Measurements from ENCODE around the gene CENPQ. TPM values are rescaled to one million over a fixed set of nuclear protein-coding genes. Genes with fewer than 3 reads are reported as not detected.

CENPQ gene
- total RNA-seq: 2.8 and 5.6 TPM in 2 replicates

DNA sequence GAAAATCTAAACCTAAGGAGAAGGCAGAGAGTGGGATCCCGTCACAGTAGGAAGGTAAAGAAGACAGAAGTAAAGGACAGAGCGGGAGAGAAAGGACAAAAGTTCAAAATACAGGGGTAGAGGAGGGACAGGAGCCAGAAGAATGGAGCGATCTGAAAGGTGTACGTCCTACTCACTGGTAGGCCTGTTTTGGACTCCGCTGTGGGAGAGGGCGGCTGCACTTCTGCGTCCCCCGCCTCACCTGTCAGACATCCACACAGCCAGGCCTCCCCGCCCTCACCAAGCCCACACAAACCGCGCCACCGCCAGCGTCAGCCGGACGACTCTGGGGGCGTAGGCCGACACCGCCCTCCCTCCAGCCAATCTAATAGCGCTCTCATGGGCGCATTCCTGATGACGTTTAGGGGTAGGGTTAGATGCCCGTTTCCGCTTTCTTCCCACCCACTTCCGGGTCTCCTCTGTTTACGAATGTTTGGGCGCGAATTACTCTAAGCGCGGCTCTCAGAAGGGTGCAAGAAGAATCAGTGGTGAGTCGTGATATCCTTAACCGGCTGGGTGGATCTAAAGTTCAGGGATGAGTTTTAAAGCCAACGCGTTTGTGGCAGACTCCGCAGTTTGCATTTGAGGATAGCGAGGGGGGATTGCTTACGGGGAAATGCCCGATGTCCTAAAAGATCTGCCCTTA is at the start of gene CENPQ, which contains the start of gene MMUT:
Gene CENPQ (plus strand): TSS at position 444 of the 685 bp plus-strand sequence. CDS start 6,807 bp downstream, outside the sequence.
Gene MMUT (minus strand): TSS at position 327 of the 685 bp plus-strand sequence. CDS start 3,787 bp downstream, outside the sequence.

DNA sequence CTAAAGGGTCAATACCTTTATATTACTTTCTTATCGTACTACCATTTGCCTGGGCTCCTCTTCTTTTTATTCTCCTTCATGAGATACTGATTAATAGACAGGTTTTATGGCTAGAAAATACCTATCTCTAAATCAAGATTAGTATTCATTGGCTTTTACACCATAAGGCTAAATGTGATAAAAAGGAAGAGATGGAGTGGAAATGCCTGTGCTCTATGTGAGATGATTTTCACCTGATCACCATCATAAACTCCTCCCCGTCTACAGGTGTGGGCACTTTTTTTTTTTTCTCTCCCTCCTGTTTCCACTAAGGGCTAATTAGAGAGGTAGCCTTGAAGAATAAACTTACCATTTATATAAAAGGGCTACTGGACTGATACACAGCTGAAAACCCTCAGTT is 36.5 kb downstream of the CENPQ start, which contains the start of gene GLYATL3:
Gene GLYATL3 (plus strand): TSS at position 301 of the 400 bp plus-strand sequence. CDS start 12,068 bp downstream, outside the sequence.

Other genes with a start within 250 kb of the CENPQ start
- 6.5 and 7.6 TPM in 2 replicates for gene MMUT, start 117 bp upstream of the CENPQ start, total RNA-seq
- not detected in 2 replicates for gene GLYATL3, start 36.6 kb downstream of the CENPQ start, total RNA-seq
- gene C6orf141, start 87.3 kb downstream of the CENPQ start, total RNA-seq: 4.5 TPM in 1 of 2 replicates, not detected in the other
- gene RHAG, start 173.5 kb downstream of the CENPQ start, total RNA-seq: not detected in 2 replicates

All from cardiac atrium fibroblast (primary cell).